OCI-LY1 (cell line): ENCODE data around the gene OAS3.

Experiments
- CTCF ChIP-seq: fragments of 200-600 bp; sonication (generic), shearing (Covaris generic); IDR thresholded peaks from 2 replicates; pipeline ENCODE4 v1.5.1; 2017; ENCODE audit warnings: mild to moderate bottlenecking, antibody characterized with exemption, low read length, moderate library complexity, mixed read lengths
- EZH2 ChIP-seq: fragments of 200-600 bp; sonication (generic), shearing (Covaris generic); IDR thresholded peaks from 2 replicates; pipeline ENCODE4 v1.8.0; 2017; ENCODE audit warnings: borderline replicate concordance, mixed run types, mild to moderate bottlenecking, antibody characterized with exemption, low read length, moderate library complexity, mixed read lengths

GRCh38 chr12:112927925-112928324 is 10.3 kb upstream of the OAS3 start:
- no peak for TF ChIP-seq CTCF
- no peak for TF ChIP-seq EZH2
